ENCODE measurements around the gene PTRH1.
"Not testable (repeated sequence)": the region's sequence is repeated elsewhere in the genome, so short reads cannot be mapped to it uniquely, and the experiment has no call there.

PTRH1 gene

GRCh38 chr9:127715470-127716337, at the start of gene PTRH1, which contains the start of gene TTC16:
TSS of gene PTRH1 (minus strand) at chr9:127715663. CDS start at chr9:127715639, 24 bp downstream.
TSS of gene TTC16 (plus strand) at chr9:127716079. CDS start at chr9:127716146, 67 bp downstream.
- Mint-ChIP-seq H3K4me1 (ENCODE audit: low read depth) (peaks cover 42% of the 10 kb centered on the region), H3K36me3 (no peaks in the 10 kb centered on the region), H3K4me3 (peak within 1 kb of the TSS; percentile 100), H3K27ac (peak within 1 kb of the TSS; percentile 98), H3K27me3 (no peaks in the 10 kb centered on the region), H3K9me3 (ENCODE audit: low read depth) (no peaks in the 10 kb centered on the region)

DNA sequence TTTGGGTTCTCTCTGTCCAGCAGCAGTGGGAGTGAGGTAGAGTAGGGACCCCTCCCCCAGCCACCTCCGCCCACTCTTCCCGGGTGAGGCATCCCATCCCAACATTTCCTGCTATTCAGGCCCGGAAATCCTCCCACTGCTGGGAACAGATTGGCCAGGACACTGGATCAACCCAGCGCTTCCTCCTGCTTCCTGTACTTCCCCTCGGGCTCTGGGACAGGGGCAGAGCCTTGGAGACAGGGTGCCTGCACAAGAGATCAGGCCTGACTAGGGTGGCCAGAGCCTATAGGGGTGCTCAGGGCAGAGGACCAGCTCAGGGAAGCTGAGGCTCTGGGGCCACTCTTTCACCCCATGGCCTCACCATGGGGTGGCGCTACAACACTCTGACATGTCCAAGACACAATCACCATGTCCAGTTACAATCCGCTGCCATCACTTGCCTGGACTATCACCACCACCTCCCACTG, 48.5 kb upstream of the PTRH1 start:
- Mint-ChIP-seq H3K27me3 (no peaks in the 10 kb centered on the region), H3K4me1 (ENCODE audit: low read depth) (peaks cover 66% of the 10 kb centered on the region), H3K36me3 (peaks cover 5% of the 10 kb centered on the region)

GRCh38 chr9:127762111-127762676, 46.7 kb upstream of the PTRH1 start:
- no peak overlapping the region for H3K4me3 Mint-ChIP-seq
- H3K9me3 Mint-ChIP-seq (ENCODE audit: low read depth): no peaks in the 10 kb centered on the region
- peaks cover 2% of the 10 kb centered on the region for H3K36me3 Mint-ChIP-seq
- H3K4me1 Mint-ChIP-seq (ENCODE audit: low read depth): peaks cover 53% of the 10 kb centered on the region
- no peaks in the 10 kb centered on the region for H3K27me3 Mint-ChIP-seq
- peak overlapping the region; percentile 73 for H3K27ac Mint-ChIP-seq

More for the DNA sequence above, 48.5 kb upstream of the PTRH1 start:
- H3K27ac Mint-ChIP-seq: peak overlapping the region; percentile 46
- H3K9me3 Mint-ChIP-seq (ENCODE audit: low read depth): no peaks in the 10 kb centered on the region
- no peak overlapping the region for H3K4me3 Mint-ChIP-seq

- H3K27me3 Mint-ChIP-seq: no peaks in the 10 kb centered on the region
- H3K27ac Mint-ChIP-seq: no peak overlapping the region
- peaks cover 2% of the 10 kb centered on the region for H3K36me3 Mint-ChIP-seq
- no peaks in the 10 kb centered on the region for H3K9me3 Mint-ChIP-seq (ENCODE audit: low read depth)
- no peak overlapping the region for H3K4me3 Mint-ChIP-seq
- peaks cover 46% of the 10 kb centered on the region for H3K4me1 Mint-ChIP-seq (ENCODE audit: low read depth)
Observed at GRCh38 chr9:127761491-127761956, 46.1 kb upstream of the PTRH1 start.

DNA sequence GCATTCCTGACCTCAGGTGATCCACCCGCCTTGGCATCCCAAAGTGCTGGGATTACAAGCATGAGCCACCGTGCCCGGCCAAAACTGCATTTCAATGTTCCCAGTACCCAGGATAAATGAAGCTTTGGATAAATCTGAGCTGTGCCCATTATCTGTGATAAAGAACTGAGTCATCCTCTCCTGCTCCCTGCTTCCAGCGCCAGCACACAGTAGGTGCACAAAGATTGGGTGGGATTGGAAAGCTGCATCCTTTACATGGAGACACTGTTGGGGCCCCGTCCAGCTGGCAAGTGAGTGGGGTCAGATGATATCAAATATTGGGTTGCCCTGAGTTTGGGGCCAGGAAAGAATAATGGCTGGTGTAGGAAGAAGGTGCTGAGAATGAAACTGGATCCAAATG, 45.6 kb upstream of the PTRH1 start:
- peak overlapping the region; percentile 68 for H3K27ac Mint-ChIP-seq
- no peaks in the 10 kb centered on the region for H3K27me3 Mint-ChIP-seq
- H3K4me1 Mint-ChIP-seq (ENCODE audit: low read depth): peaks cover 42% of the 10 kb centered on the region
- peaks cover 2% of the 10 kb centered on the region for H3K36me3 Mint-ChIP-seq
- no peaks in the 10 kb centered on the region for H3K9me3 Mint-ChIP-seq (ENCODE audit: low read depth)
- no peak overlapping the region for H3K4me3 Mint-ChIP-seq

DNA sequence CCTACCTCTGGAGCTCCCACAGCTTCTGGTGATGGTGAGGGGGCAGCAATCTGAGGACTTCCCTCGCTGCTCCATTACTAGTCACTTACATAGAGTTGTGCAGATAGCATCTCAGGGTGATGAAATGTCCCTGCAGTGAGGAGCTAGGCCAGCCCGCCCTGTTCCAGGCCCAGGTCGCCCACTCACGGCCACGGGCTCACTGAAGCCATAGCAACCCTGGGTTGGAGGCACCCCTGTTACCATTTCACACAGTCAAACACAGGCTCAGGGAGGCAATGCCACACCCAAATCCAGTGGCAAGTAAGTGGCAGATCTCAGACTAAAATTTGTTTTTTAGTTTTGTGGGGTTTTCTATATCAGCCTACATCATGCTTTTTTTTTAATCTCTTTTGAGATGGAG, 43.4 kb upstream of the PTRH1 start:
- Mint-ChIP-seq H3K27me3 (no peaks in the 10 kb centered on the region), H3K4me1 (ENCODE audit: low read depth) (peaks cover 25% of the 10 kb centered on the region), H3K4me3 (no peak overlapping the region), H3K9me3 (ENCODE audit: low read depth) (no peaks in the 10 kb centered on the region), H3K27ac (peak overlapping the region; percentile 76), H3K36me3 (no peaks in the 10 kb centered on the region)

GRCh38 chr9:127756776-127757175, 41.3 kb upstream of the PTRH1 start:
- not testable (repeated sequence) for H3K9me3 Mint-ChIP-seq (ENCODE audit: low read depth); H3K27ac Mint-ChIP-seq; H3K36me3 Mint-ChIP-seq; H3K4me3 Mint-ChIP-seq; H3K27me3 Mint-ChIP-seq; H3K4me1 Mint-ChIP-seq (ENCODE audit: low read depth)

- Mint-ChIP-seq H3K36me3 (no peaks in the 10 kb centered on the region), H3K27me3 (no peaks in the 10 kb centered on the region), H3K27ac (no peak overlapping the region), H3K4me1 (ENCODE audit: low read depth) (peaks cover 7% of the 10 kb centered on the region), H3K4me3 (no peak overlapping the region), H3K9me3 (ENCODE audit: low read depth) (no peaks in the 10 kb centered on the region)
Observed at GRCh38 chr9:127756233-127756632, 40.8 kb upstream of the PTRH1 start.

GRCh38 chr9:127755061-127756060, 39.9 kb upstream of the PTRH1 start:
- Mint-ChIP-seq H3K4me3 (no peak overlapping the region), H3K4me1 (ENCODE audit: low read depth) (peaks cover 8% of the 10 kb centered on the region), H3K9me3 (ENCODE audit: low read depth) (no peaks in the 10 kb centered on the region), H3K27ac (no peak overlapping the region), H3K27me3 (no peaks in the 10 kb centered on the region), H3K36me3 (peaks cover 3% of the 10 kb centered on the region)

DNA sequence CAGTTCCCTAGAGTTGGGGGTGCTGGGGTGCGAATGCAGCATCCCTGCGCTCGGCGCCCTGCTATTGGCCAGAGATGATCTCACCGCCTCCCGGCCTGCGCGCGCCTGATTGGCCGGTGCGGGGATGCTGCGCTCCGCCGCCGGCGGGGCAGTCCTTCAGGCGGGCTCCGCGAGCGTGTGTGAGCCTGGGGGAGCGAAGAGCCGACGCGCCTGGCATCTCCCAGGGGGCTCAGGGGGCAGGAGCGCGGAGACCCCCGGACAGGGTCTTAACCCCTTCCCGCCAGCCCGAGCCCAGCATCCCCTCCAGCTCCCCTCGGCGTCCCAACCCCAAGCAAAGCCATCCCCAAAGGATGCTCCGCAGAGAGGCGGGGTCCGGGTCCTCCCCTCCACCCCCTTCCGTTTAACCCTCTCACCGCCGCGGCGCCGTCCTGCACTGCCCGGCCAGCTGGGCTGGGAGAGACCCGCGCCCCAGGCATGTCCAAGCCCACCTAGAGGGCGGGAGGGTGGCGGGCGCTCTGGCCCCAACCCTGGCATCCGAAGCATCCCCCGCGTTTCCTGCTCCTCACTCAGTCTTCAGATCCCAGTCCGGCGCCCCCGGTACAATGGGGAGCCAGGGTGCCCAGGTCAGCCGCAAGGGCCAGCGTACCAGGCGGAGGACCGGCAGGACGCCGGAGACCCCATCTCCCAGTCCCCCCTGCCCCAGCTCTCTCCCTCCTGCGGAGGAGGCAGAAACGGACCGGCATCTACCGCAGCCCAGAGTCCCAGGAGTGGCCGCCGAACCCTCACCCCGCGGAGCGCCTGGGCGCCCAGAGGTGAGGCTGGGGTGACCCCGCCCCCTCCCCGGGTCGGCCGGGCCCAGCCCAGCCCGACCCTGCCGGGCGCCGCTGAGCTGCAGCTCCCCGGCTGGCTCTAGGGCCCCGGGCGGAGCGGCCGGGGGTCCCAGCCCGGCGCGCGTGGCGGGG, 38.9 kb upstream of the PTRH1 start:
- H3K27ac Mint-ChIP-seq: no peak overlapping the region
- no peaks in the 10 kb centered on the region for H3K27me3 Mint-ChIP-seq
- peaks cover 9% of the 10 kb centered on the region for H3K4me1 Mint-ChIP-seq (ENCODE audit: low read depth)
- no peak overlapping the region for H3K4me3 Mint-ChIP-seq
- H3K9me3 Mint-ChIP-seq (ENCODE audit: low read depth): no peaks in the 10 kb centered on the region
- peaks cover 5% of the 10 kb centered on the region for H3K36me3 Mint-ChIP-seq

- H3K27me3 Mint-ChIP-seq: no peaks in the 10 kb centered on the region
- peaks cover 5% of the 10 kb centered on the region for H3K36me3 Mint-ChIP-seq
- H3K4me1 Mint-ChIP-seq (ENCODE audit: low read depth): peaks cover 8% of the 10 kb centered on the region
- H3K9me3 Mint-ChIP-seq (ENCODE audit: low read depth): no peaks in the 10 kb centered on the region
- H3K27ac Mint-ChIP-seq: no peak overlapping the region
- H3K4me3 Mint-ChIP-seq: no peak overlapping the region
Observed at GRCh38 chr9:127753622-127754021, 38.2 kb upstream of the PTRH1 start.

DNA sequence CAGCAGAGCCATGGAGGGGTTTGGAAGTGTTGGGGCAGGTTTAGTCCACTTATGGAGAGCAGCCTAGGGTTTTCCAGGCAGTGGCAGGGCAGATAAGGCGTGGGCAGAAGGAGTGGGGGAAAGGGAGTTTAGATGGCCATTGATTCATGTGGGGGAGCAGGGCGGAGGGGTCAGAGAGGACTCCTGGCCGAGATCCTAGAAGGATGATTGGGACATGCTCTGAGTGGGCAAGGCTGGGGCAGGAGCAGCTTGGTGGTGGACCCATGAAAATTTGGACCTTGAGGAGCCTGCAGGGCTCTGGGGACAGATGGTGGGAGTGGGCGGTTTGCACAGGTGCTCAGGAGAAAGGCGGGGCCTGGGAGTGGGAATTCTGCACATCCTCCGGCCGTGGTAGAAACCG, 37.7 kb upstream of the PTRH1 start:
- H3K4me3 Mint-ChIP-seq: no peak overlapping the region
- peaks cover 5% of the 10 kb centered on the region for H3K36me3 Mint-ChIP-seq
- peaks cover 9% of the 10 kb centered on the region for H3K4me1 Mint-ChIP-seq (ENCODE audit: low read depth)
- H3K27me3 Mint-ChIP-seq: no peaks in the 10 kb centered on the region
- no peaks in the 10 kb centered on the region for H3K9me3 Mint-ChIP-seq (ENCODE audit: low read depth)
- peak overlapping the region; percentile 43 for H3K27ac Mint-ChIP-seq

GRCh38 chr9:127751269-127752054, 36.0 kb upstream of the PTRH1 start:
- no peaks in the 10 kb centered on the region for H3K9me3 Mint-ChIP-seq (ENCODE audit: low read depth)
- peaks cover 22% of the 10 kb centered on the region for H3K4me1 Mint-ChIP-seq (ENCODE audit: low read depth)
- H3K4me3 Mint-ChIP-seq: no peak overlapping the region
- H3K27ac Mint-ChIP-seq: peak overlapping the region; percentile 50
- no peaks in the 10 kb centered on the region for H3K27me3 Mint-ChIP-seq
- peaks cover 5% of the 10 kb centered on the region for H3K36me3 Mint-ChIP-seq
